Glutamatergic neuron (in vitro differentiated cells): ENCODE measurements around the gene RPS27A. TPM values are rescaled to one million over a fixed set of nuclear protein-coding genes. Genes with fewer than 3 reads are reported as not detected.

ENCODE experiments used
- DNase-seq: peaks from one replicate; pipeline ENCODE4 v3.0.0; 2022
- H3K27ac Mint-ChIP-seq: one replicate; pipeline ENCODE4 v1.8.0; 2020; ENCODE audit warnings: mild to moderate bottlenecking, mixed read lengths, inconsistent platforms; ENCODE audit not compliant: unreplicated experiment
- H3K27me3 Mint-ChIP-seq: one replicate; pipeline ENCODE4 v1.8.0; 2020; ENCODE audit warnings: mild to moderate bottlenecking, moderate library complexity, mixed read lengths, inconsistent platforms; ENCODE audit not compliant: unreplicated experiment
- H3K36me3 Mint-ChIP-seq: one replicate; pipeline ENCODE4 v1.8.0; 2020; ENCODE audit warnings: mild to moderate bottlenecking, mixed read lengths, inconsistent platforms; ENCODE audit not compliant: unreplicated experiment
- H3K4me1 Mint-ChIP-seq: one replicate; pipeline ENCODE4 v1.8.0; 2020; ENCODE audit warnings: mild to moderate bottlenecking, low read depth, mixed read lengths, inconsistent platforms; ENCODE audit not compliant: unreplicated experiment
- H3K4me3 Mint-ChIP-seq: one replicate; pipeline ENCODE4 v1.8.0; 2020; ENCODE audit warnings: mild to moderate bottlenecking, mixed read lengths, inconsistent platforms; ENCODE audit not compliant: unreplicated experiment
- H3K9me3 Mint-ChIP-seq: one replicate; pipeline ENCODE4 v1.8.0; 2020; ENCODE audit warnings: mild to moderate bottlenecking, moderate library complexity, mixed read lengths, inconsistent platforms; ENCODE audit not compliant: unreplicated experiment
- total RNA-seq: library from RNA; stranded (reverse); fragmentation: NEBNext Ultra II Directional; extraction: Animal tissue kit (Norgen Biotek cat#: 25700); gene quantifications from one replicate; pipeline ENCODE4 v1.2.1, GENCODE V29; 2021; ENCODE audit not compliant: unreplicated experiment
- TF ChIP-seq, protein P1 (sequence below): fragments of 200-600 bp; sonication (generic); IDR thresholded peaks from one replicate; pipeline ENCODE4 v1.5.0; 2021; ENCODE audit not compliant: partially characterized antibody, unreplicated experiment

The RPS27A gene
- total RNA-seq, 1 donor from 2014 or later = 437 TPM

DNA sequence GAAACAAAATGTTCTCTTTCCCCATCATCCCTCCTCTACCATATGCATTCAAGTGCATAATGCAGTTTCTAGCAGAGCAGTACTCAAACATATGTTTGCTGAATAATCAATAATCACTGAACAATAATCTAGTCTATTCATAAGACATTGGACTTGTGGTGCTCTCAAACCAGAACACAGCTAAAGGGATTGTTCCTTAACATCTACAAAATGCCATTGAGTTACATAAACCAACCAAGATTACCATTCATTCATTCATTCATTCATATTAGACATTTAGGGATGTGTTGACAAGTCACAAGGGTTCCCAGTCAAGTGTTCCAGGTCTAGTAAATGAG, 4.3 kb upstream of the RPS27A start:
- DNase-seq = no peak
- Mint-ChIP-seq H3K27me3 (peaks cover 9% of the 10 kb centered on the region), H3K27ac (peak overlapping the region; percentile 76), H3K9me3 (peaks cover 14% of the 10 kb centered on the region), H3K36me3 (no peaks in the 10 kb centered on the region), H3K4me1 (peaks cover 22% of the 10 kb centered on the region), H3K4me3 (peak overlapping the region; percentile 9)
- TF ChIP-seq, protein P1, sequence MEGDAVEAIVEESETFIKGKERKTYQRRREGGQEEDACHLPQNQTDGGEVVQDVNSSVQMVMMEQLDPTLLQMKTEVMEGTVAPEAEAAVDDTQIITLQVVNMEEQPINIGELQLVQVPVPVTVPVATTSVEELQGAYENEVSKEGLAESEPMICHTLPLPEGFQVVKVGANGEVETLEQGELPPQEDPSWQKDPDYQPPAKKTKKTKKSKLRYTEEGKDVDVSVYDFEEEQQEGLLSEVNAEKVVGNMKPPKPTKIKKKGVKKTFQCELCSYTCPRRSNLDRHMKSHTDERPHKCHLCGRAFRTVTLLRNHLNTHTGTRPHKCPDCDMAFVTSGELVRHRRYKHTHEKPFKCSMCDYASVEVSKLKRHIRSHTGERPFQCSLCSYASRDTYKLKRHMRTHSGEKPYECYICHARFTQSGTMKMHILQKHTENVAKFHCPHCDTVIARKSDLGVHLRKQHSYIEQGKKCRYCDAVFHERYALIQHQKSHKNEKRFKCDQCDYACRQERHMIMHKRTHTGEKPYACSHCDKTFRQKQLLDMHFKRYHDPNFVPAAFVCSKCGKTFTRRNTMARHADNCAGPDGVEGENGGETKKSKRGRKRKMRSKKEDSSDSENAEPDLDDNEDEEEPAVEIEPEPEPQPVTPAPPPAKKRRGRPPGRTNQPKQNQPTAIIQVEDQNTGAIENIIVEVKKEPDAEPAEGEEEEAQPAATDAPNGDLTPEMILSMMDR = no peak

DNA sequence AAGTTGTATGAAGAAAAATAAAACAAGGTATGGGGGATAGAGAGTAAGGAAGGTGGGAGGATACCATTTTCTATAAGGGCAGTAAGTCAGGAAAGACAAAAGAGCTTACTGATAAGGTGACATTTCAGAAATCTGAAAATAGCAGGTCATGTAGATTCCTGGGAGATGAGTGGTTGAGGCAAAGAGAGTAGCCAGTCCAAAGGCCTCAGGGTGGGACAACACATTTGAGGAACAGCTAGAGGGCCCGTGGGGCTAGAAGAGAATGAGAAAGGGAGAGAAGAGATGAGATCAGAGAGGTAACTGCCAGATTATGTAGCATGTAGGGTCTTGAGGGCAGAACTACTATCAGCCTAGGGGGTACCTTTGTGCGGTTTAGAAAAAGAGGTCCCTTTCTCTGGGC, 3.3 kb upstream of the RPS27A start:
- Mint-ChIP-seq H3K4me3 (peak overlapping the region; percentile 17), H3K9me3 (peaks cover 14% of the 10 kb centered on the region), H3K36me3 (no peaks in the 10 kb centered on the region), H3K27ac (no peak overlapping the region), H3K4me1 (peaks cover 24% of the 10 kb centered on the region), H3K27me3 (peaks cover 11% of the 10 kb centered on the region)
- TF ChIP-seq, protein P1 = no peak
- no peak for DNase-seq

DNA sequence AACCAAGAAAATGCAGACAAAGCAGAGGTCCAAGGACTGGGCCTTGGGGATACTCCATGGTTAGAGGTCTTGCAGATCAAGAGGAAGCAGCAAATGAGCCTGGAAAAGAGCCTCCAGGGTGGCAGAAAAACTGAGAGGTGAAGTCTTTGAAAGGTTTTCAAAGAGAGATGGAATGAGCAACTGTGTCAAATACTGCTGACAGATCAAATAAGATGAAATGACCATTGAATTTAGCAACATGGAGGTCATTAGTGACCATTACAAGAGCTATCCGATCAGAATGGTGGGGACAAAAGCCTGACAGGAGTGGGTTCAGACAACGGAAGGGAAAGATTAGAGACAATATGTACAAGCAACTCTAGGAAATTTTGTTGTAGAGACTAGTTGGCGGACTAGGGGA, 1.9 kb upstream of the RPS27A start:
- TF ChIP-seq, protein P1 = no peak
- peaks cover 11% of the 10 kb centered on the region for H3K27me3 Mint-ChIP-seq
- H3K36me3 Mint-ChIP-seq = no peaks in the 10 kb centered on the region
- H3K9me3 Mint-ChIP-seq = peaks cover 14% of the 10 kb centered on the region
- peaks cover 17% of the 10 kb centered on the region for H3K4me1 Mint-ChIP-seq
- H3K27ac Mint-ChIP-seq = no peak overlapping the region
- no peak for DNase-seq
- peak overlapping the region; percentile 63 for H3K4me3 Mint-ChIP-seq

DNA sequence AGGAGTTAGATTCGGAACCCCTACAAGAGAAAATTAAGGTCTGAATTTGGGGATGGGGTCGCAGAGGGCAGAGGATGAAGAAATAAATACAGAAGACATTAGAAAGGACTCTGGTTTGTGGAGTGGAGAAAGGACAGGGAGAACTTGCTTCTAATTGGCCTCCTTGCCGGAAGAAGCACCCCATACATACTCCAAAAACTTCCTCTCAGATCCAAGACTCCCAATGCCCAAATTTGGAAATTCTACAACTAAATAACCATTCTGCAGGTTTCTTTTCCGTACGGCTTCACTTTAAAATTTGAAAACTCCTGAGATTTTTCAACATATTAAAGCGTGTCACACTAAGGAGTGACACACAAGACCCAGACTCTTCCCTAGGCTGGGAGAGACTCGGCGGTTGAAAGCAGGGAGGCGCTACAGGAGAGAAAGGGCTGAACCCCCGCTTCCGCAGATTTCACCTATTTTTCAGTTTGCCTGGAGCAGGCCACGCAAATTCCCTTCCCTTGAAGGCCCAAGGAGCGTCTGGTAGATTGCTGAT, 873 bp upstream of the RPS27A start:
- Mint-ChIP-seq H3K36me3 (no peaks in the 10 kb centered on the region), H3K9me3 (peaks cover 14% of the 10 kb centered on the region), H3K4me3 (peak overlapping the region; percentile 100), H3K27ac (peak overlapping the region; percentile 96), H3K4me1 (peaks cover 15% of the 10 kb centered on the region), H3K27me3 (peaks cover 11% of the 10 kb centered on the region)
- DNase-seq = peak; percentile 22
- TF ChIP-seq, protein P1 = no peak

DNA sequence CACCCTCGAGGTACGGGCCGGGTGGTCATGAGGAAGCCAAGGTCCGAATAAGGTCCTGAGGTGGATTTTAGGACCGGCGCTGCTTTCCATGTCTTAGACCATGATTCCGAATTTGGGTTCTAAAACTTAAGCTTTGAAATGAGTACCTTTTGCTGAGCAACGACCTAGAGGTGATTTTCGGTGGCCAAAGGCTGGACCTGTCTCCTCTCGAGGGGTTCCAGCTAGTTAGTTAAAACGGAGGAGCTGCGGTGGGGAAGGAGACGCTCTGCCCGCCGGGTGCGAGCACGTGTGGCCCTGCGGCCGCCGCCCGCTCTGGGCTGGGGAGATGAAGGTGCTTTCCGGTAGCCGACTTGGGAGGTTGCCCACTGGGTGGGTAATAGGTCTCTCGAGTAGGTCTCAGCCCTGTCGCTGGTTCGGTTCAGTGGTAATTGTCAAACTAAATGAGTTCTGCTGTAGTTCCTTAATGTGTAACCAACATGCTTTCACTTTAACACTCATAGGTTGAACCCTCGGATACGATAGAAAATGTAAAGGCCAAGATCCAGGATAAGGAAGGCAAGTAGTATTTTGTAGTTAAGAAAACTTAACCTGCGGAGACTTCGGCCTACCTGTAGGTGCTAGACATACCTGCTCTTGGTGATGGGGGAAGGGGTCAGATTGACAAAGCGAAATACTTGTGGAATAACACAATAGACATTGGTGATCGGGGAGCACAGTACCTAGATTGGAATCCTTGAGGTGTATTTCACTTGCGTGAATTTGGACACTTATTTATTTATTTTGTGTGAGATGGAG, 572 bp downstream of the RPS27A start:
- peak overlapping the region; percentile 100 for H3K4me3 Mint-ChIP-seq
- peaks cover 9% of the 10 kb centered on the region for H3K27me3 Mint-ChIP-seq
- H3K27ac Mint-ChIP-seq = peak overlapping the region; percentile 96
- TF ChIP-seq, protein P1 = no peak
- H3K9me3 Mint-ChIP-seq = peaks cover 13% of the 10 kb centered on the region
- DNase-seq = peak; percentile 24
- H3K4me1 Mint-ChIP-seq = peaks cover 11% of the 10 kb centered on the region
- no peaks in the 10 kb centered on the region for H3K36me3 Mint-ChIP-seq
